Brain pericyte (primary cell): ENCODE measurements around the gene AMPD2.
"Not testable (repeated sequence)": the region's sequence is repeated elsewhere in the genome, so short reads cannot be mapped to it uniquely, and the experiment has no call there.

ENCODE experiments used
- DNase-seq: peaks from one replicate; pipeline ENCODE4 v3.0.0-alpha.2; 2012; ENCODE audit warnings: low read depth, low spot score

AMPD2 gene

GRCh38 chr1:109678637-109679036 lies 59.0 kb downstream of the AMPD2 start:
- DNase-seq = not testable (repeated sequence)
